EH (cell line): Measurements from ENCODE around the gene PRMT6.
"Not testable (repeated sequence)": the region's sequence is repeated elsewhere in the genome, so short reads cannot be mapped to it uniquely, and the experiment has no call there.

ENCODE experiments used
- DNase-seq: peaks from one replicate; pipeline ENCODE4 v3.0.0-alpha.2; 2015; ENCODE audit warnings: low read depth

Gene PRMT6

DNA sequence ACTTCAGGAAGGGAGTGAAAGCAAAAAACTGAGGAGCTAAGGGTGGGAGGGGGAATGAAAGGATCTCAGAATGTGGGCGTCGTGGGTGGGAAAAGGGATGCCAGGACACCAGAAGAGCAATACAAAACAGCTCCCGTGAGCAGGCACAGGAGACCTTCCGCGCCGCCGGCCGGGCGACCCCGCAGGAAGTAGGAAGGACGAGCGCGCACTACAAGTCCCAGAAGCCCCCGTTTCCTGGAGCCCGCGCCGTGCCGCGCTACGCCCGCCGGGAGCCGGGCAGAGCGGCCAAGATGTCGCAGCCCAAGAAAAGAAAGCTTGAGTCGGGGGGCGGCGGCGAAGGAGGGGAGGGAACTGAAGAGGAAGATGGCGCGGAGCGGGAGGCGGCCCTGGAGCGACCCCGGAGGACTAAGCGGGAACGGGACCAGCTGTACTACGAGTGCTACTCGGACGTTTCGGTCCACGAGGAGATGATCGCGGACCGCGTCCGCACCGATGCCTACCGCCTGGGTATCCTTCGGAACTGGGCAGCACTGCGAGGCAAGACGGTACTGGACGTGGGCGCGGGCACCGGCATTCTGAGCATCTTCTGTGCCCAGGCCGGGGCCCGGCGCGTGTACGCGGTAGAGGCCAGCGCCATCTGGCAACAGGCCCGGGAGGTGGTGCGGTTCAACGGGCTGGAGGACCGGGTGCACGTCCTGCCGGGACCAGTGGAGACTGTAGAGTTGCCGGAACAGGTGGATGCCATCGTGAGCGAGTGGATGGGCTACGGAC lies at the start of gene PRMT6:
TSS of gene PRMT6 (plus strand) at position 249 of the 771 bp plus-strand sequence. CDS start at position 291, 42 bp downstream.
- DNase-seq, result peak; percentile 68

DNA sequence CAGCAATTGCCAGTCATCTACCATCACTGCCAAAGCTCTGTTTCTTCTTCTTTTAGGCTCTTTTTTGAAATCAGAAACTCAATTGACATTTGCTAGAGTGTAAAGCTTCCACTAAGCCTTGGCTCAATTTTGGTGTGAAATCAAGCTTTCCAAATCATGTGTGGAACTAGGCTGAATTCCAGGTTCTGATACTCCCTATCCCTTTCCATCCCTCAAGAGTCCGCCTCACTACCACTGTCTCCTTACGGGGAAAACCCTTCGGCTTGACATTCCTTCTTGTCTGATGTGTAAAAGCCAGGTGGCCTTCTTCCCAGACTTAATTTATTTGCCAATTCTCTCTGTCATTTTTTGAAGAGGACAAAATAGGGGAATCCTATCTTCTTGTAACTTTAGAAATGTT lies 47.2 kb upstream of the PRMT6 start:
- DNase-seq, result no peak

DNA sequence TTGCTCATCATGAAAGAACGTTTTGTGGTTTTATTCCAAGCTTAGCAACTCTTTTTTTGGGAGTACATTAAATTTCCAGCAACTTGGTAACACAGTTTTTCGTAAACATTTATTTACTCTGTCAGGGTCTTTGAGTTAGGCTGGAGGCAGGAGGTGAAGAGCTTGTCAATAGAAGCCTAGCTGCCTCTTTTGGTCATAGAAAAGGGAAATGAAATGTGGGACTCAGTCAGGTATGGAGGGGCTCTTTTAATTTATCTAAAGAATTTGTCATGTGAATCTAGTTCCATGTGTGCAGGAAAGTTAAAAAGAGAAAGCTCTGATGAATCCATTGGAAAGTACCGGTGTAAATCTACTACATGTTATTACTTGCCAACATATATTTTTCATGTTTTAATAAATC lies 45.9 kb upstream of the PRMT6 start:
- no peak for DNase-seq

DNA sequence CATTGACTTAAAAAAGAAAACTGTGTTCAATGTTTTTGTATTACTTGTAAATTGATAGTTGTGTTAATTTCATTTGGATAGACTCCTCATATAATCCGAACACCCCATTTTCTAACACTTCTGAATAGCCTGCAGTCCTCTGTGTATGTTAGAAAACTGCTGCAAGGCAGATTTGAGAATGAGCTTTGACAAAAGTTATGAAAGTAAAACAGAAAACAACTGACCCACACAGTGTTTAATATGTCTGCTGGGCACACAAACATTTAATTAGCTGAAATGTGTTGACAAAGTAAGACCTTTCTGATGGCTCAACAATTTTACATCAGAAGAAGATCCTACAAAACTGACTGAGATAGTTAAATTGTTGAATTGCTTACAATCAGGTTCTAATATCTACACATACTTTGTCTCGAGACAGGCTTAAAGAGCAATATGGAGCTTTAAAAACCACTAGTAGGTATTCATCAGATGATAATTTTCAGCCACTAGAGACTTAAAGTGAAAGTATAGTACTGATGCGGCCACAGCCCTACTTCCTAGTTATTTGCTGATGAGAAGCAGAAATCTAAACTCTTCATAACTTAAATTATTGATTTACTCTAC lies 40.0 kb upstream of the PRMT6 start:
- DNase-seq, result no peak

DNA sequence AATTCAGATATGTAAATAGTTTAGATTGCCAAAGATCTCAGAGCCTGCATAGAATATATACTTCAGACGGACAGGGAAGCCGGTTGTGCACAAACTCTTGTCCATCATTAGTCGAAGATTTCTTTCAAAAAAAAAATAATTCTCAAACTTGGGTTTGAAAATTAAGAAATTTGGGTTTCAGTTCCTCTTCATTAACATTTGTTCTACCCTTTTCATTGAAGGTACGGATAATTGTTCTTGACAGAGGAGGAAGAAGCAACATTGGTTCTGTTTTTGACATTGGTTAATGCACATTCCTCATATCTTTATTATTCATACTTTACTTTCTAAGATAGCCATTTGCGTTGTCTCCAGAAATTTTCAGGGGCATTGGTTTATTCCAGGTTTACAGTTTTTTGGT lies 38.0 kb upstream of the PRMT6 start:
- DNase-seq, result no peak

DNA sequence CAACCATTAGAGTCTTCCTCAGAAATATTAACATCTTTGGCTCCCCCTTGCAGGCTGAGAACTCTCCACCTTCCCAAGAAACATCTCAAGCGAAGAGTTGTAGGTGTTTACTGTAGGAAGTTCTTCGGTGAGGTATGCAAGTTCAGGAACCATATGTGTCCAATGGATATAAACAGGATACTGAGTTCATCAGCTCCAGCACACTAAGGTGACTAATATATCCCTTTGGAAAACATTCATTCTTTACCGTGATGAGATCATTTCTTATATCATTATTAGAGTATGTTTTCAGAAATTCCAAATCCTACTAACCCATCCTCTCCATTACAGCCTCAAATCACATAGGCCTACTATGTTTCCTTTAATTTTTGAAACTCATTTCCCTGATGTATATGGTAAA lies 37.3 kb upstream of the PRMT6 start:
- no peak for DNase-seq

DNA sequence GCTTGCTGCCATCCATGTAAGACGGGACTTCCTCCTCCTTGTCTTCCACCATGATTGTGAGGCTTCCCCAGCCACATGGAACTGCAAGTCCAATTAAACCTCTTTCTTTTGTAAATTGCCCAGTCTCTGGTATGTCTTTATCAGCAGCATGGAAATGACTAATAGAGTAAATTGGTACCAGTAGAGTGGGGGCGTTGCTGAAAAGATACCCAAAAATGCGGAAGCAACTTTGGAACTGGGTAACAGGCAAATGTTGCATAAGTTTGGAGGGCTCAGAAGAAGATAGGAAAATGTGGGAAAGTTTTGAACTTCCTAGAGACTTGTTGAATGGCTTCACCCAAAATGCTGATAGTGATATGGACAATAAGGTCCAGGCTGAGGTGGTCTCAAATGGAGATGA lies 17.6 kb upstream of the PRMT6 start:
- DNase-seq, result peak; percentile 41

DNA sequence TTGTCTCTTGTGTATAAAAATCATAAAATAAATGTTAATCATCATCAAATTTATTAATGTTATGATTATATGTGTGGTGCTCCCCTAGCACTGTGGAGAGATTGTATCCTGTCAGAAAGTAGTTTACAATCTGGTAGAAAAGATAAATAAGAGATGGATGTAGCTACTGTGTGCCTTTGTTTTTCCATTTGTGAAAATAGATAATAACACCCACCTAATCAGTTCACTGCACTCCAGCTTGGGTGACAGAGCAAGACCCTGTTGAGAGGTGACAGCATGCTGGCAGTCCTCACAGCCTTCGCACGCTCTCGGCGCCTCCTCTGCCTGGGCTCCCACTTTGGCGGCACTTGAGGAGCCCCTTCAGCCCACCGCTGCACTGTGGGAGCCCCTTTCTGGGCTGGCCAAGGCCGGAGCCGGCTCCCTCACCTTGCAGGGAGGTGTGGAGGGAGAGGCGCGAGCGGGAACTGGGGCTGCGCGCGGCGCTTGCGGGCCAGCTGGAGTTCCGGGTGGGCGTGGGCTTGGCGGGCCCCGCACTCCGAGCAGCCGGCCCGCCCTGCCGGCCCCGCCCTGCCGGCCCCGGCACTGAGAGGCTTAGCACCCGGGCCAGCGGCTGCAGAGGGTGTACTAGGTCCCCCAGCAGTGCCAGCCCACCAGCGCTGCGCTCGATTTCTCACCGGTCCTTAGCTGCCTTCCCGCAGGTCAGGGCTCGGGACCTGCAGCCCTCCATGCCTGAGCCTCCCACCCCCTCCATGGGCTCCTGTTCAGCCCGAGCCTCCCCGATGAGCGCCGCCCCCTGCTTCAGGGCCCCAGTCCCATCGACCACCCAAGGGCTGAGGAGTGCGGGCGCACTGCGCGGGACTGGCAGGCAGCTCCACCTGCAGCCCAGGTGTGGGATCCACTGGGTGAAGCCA lies 11.9 kb upstream of the PRMT6 start:
- DNase-seq, result not testable (repeated sequence)

DNA sequence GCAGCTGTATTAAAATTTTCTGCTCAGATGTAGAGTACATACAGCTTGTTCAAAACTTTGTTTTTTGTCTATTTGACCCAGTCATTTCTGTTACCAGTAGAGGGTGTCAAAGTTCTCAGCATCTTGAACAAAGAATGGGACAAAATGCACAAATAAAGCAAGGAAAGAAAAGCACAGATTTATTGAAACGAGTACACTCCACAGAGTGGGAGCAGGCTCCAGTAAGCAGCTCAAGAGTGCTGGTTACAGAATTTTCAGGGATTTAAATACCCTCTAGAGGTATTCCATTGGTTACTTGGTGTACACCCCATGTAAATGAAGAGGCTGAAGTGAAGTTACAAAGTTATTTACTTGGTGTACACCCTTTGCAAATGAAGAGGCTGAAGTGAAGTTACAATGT lies 8.9 kb upstream of the PRMT6 start:
- peak; percentile 1 for DNase-seq

DNA sequence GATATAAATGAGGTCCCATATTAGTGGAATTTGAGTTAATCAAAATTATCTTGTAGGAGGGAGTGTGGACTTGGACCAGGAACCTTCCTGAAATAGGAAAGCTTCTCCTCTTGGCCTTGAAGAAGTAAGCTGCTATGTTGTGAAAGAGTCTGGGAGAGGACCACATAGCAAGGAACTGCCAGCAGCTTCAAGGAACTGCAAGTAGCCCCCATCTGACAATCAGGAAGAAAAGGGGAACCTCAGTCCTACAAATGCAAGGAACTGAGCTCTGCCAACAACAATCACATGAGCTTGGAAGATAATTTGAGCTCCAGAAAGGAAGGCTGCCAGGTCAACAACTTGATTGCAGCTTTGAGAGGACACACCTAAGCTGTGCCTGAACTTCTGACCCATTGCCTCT lies 8.2 kb upstream of the PRMT6 start:
- no peak for DNase-seq

DNA sequence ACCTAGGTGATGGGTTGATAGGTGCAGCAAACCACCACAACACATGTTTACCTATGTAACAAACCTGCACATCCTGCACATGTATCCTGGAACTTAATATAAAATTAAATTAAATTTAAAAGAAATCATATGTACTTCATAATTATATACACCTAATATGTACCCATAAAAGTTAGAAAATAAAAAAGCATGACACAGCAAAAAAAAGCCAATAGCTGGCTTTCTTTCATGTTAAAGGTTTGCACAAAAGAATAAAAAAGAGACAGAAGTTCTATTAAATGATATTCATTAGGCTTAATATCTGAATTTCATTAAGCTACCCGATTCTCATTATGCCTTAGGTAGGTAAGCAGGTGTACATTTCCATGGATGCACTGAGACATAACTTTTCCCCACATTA lies 5.2 kb upstream of the PRMT6 start:
- no peak for DNase-seq

DNA sequence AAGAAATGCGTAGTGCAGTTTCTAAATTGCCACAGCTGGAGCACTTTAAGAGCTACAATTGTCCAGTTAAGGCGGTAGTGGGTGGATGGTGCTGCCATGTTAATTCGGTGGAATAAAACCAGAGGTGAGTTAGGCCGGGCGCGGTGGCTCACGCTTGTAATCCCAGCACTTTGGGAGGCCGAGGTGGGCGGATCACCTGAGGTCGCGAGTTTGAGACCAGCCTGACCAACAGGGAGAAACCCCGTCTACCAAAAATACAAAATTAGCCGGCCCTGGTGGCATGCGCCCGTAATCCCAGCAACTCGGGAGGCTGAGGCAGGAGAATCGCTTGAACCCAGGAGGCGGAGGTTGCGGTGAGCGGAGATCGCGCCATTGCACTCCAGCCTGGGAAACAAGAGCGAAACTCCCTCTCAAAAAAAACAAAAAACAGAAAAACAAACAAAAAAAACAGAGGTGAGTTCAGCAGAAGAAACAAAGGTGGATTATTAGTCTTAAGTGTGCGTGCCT lies 502 bp upstream of the PRMT6 start:
- DNase-seq, result not testable (repeated sequence)

DNA sequence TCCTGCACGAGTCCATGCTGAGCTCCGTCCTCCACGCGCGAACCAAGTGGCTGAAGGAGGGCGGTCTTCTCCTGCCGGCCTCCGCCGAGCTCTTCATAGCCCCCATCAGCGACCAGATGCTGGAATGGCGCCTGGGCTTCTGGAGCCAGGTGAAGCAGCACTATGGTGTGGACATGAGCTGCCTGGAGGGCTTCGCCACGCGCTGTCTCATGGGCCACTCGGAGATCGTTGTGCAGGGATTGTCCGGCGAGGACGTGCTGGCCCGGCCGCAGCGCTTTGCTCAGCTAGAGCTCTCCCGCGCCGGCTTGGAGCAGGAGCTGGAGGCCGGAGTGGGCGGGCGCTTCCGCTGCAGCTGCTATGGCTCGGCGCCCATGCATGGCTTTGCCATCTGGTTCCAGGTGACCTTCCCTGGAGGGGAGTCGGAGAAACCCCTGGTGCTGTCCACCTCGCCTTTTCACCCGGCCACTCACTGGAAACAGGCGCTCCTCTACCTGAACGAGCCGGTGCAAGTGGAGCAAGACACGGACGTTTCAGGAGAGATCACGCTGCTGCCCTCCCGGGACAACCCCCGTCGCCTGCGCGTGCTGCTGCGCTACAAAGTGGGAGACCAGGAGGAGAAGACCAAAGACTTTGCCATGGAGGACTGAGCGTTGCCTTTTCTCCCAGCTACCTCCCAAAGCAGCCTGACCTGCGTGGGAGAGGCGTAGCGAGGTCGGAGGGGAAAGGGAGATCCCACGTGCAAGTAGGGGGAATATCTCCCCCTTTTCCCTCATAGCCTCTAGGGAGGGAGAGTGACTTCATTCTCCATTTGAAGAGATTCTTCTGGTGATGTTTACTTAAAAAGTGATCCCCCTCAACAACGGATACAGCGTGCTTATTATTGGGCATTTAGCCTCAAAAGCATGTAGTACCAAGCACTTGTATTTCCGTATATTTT lies 991 bp downstream of the PRMT6 start:
- peak; percentile 55 for DNase-seq

DNA sequence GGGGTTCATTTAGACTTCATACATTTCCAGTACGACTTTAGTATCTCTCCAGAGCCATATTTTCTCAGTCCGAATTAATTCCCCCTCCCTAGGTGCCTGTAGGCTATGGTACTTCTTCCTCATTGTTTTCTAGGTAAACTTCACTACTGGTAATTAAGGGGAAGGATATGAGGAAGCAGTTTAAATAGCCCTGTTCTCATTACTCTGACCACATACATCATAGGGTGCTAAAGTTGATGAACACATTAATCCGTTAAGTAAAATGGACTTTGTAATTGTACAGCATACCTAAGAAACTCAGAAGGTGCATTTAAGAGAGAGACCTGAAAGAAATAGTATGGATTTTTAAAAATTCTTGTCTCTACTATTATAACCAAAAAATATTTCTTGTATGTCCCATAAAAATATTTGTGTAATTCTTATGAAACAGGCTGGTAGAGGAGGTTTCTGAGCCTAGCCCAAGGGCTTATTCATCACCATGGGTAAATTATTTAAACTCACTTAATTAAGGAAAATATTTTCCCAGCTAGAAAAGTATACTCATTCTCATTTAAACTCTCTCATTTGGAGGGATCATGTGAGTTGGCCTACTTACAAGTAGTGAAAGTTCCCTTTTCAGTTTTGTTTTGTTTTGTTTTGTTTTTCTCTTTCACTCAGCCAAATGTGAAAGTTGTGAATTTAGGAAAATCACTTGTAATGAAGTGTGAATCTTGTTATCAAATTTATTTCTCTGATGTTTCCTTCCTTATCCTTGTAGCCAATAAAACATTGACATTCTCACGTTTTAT lies 2.0 kb downstream of the PRMT6 start:
- DNase-seq, result peak; percentile 12

DNA sequence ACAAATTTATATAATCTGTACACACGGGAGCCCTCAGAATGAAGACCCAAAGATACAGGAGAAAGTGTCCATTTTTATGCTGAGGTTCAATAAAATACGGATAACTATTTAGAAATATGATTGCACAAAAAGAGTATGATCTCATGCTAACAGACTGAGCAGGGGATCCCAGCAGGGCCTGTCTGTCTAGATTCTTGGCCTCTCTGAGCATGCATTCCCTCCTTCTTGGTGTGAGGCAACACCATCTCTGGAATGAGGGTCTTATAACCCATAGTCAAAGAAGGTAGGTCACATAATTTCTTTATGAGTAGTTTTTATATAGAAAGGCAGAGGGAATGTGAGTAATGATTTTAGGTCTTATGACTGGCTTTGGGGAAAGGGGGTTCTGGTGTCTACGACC lies 5.4 kb downstream of the PRMT6 start:
- DNase-seq, result no peak

DNA sequence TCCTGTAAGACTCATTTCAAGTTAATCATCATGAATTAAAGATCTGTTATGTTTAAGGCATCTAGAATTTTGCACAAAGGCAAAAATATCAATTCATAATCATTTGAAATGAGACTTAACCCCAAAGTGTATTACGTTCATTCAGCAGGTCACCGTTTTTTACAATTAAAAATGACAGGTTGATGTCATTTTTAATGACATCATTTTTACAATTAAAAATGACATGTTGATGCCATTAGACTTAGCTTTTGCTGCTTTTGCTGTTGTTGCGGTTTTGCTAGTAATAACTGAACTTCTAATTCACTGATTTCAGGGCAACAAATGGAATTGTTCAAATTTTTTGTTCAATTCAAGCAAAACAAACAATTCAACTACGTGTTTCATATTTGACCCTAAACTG lies 17.0 kb downstream of the PRMT6 start:
- DNase-seq, result no peak

DNA sequence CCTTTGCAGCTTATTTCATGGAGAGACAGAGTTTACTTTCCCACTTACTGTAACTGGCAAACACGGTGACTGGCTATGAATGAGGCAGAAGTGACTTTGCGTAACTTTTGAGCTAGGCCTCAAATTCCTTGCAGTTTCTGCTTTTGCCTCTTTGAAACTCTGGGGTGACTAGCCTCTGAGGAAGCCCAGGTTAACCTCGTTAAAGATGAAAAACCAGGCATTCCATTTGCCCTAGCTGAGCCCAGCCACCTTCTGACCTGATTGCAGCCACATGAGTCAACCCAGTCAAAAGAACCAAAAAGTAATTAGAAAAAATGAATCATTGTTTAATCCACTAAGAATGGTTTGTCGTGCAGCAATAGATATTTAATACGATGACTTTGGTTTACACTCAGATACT lies 20.4 kb downstream of the PRMT6 start:
- DNase-seq, result peak; percentile 70

DNA sequence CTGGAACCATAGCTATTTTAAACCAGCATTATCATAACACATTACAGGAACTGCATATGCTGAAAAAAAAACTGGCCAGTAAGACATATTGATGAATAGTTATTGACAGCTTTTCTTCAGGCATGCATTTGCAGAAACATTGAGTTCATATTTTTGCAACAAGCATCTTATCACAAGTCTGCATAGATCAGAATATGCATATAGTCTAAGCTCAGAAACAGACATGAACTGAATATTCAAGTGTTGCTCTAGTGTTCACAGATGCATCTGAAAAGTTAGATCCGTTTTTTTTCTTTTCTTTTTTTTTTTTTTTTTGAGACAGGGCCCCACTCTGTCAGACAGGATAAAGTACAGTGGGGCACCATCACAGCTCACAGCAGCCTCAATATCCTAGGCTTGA lies 22.8 kb downstream of the PRMT6 start:
- DNase-seq, result no peak

DNA sequence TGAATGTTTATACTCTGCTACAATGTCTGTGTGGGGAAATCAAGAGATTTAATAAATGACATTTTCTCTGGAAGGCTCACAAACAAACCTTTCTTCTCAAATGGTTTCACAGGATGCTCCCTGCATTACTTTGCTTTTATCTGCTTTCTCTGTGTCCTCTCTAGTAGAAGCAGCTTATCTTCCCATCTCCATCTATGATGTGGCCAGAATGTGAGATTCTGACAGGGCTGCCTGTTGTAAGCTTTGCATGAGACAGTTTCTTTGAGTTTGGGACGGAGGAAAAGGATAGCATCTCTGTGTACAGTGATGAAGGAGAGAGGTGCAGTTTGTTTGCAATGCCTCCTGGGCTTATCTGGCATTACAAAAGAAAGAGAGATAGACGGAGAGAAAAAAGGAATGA lies 24.6 kb downstream of the PRMT6 start:
- DNase-seq, result no peak

DNA sequence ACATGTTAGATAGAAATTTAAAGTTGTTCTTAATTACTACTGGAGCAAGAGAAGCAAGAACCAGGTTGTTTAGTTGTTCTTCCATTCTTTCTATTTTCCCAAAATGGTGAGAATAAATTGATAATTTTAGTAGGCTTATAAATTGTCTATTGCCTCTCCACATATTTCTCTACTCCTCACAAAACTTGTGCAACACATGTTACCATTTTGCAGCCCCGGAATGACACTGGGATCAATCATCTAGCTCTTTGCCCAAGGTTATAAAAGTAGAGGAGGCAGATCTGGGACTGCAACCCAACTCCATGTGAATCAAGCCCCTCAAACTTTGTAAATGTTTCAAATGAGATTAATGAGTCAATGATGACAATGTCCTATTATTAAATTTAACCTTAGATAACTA lies 34.9 kb downstream of the PRMT6 start:
- DNase-seq, result no peak

DNA sequence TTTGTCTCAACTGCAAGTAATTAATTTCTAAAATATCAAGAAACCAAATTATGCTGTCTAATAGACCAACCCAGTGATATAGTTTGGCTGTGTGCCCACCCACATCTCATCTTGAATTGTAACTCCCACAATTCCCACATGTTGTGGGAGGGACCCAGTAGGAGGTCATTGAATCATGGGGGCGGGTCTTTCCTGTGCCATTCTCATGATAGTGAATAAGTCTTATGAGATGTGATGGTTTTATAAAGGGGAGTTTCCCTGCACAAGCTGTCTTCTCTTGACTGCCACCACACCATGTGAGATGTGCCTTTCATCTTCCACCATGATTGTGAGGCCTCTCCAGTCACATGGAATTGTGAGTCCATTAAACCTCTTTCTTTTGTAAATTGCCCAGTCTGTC lies 36.9 kb downstream of the PRMT6 start:
- DNase-seq, result peak; percentile 0
